ENCODE data around the gene LBHD2.

- no peak for TF ChIP-seq POLR2A (IDR thresholded peaks at IDR 0.05)
- no peak for TF ChIP-seq CTCF (IDR thresholded peaks at IDR 0.05)
Observed at GRCh38 chr14:103101963-103102688, 18.1 kb downstream of the LBHD2 start.
